DMS153 treated with DMSO at 0.1 percent for 48 hours (cell line): ENCODE measurements around the gene RTN4RL1.

Source experiments
- DNase-seq: peaks from one replicate; lab custom pipeline; 2025; ENCODE audit not compliant: unreplicated experiment; lab: John Stamatoyannopoulos, UW

The RTN4RL1 gene

GRCh38 chr17:1951920-1952319 lies 73.2 kb downstream of the RTN4RL1 start:
- DNase-seq, result no peak

GRCh38 chr17:1949754-1950153 lies 75.4 kb downstream of the RTN4RL1 start:
- DNase-seq, result no peak

- no peak for DNase-seq
These were observed 76.7 kb downstream of the RTN4RL1 start for GRCh38 chr17:1948517-1948825.

- no peak for DNase-seq
These were observed 77.2 kb downstream of the RTN4RL1 start for GRCh38 chr17:1947743-1948516.

GRCh38 chr17:1947229-1947742 lies 77.8 kb downstream of the RTN4RL1 start:
- no peak for DNase-seq

GRCh38 chr17:1946021-1946932 lies 78.9 kb downstream of the RTN4RL1 start:
- DNase-seq, result no peak

GRCh38 chr17:1945621-1946020 lies 79.5 kb downstream of the RTN4RL1 start:
- no peak for DNase-seq

GRCh38 chr17:1943436-1943831 lies 81.7 kb downstream of the RTN4RL1 start:
- DNase-seq, result no peak

GRCh38 chr17:1942666-1943435 lies 82.3 kb downstream of the RTN4RL1 start:
- no peak for DNase-seq

- no peak for DNase-seq
These were observed 83.1 kb downstream of the RTN4RL1 start for GRCh38 chr17:1942066-1942365.

GRCh38 chr17:1941272-1942065 lies 83.7 kb downstream of the RTN4RL1 start:
- DNase-seq, result no peak

GRCh38 chr17:1940810-1941185 lies 84.3 kb downstream of the RTN4RL1 start:
- DNase-seq, result no peak

GRCh38 chr17:1939981-1940809 lies 84.9 kb downstream of the RTN4RL1 start:
- no peak for DNase-seq

- DNase-seq, result no peak
These were observed 87.7 kb downstream of the RTN4RL1 start for GRCh38 chr17:1937461-1937860.

GRCh38 chr17:1936766-1937165 lies 88.4 kb downstream of the RTN4RL1 start:
- DNase-seq, result no peak

GRCh38 chr17:1934901-1935300 lies 90.2 kb downstream of the RTN4RL1 start:
- DNase-seq, result no peak

- DNase-seq, result no peak
These were observed 91.0 kb downstream of the RTN4RL1 start for GRCh38 chr17:1933875-1934715.

GRCh38 chr17:1931844-1932579 lies 93.1 kb downstream of the RTN4RL1 start:
- no peak for DNase-seq

- DNase-seq, result no peak
These were observed 94.8 kb downstream of the RTN4RL1 start for GRCh38 chr17:1930337-1930645.
